Prostate gland (tissue), 2 donors: ENCODE data around the gene CHFR.

ENCODE experiments used
- CTCF ChIP-seq, 4 experiments: fragments of 200-600 bp in 2 of 4; fragments of 450-650 bp in 2 of 4; sonication (generic) in 2 of 4; IDR thresholded peaks; 1 replicate in 3 of 4; 2 replicates in 1 of 4; pipeline ENCODE4 v1.5.1; 2016 to 2019; ENCODE audit warnings: antibody characterized with exemption in 4 of 4, mild to moderate bottlenecking in 2 of 4, moderate library complexity in 2 of 4
- POLR2A ChIP-seq: fragments of 450-650 bp; IDR thresholded peaks from one replicate; pipeline ENCODE4 v1.6.1; 2016; ENCODE audit warnings: antibody characterized with exemption, mild to moderate bottlenecking
- POLR2AphosphoS5 ChIP-seq: sonication (generic); formaldehyde crosslinking; IDR thresholded peaks from one replicate; pipeline ENCODE4 v1.6.1; 2017; ENCODE audit warnings: antibody characterized with exemption

DNA sequence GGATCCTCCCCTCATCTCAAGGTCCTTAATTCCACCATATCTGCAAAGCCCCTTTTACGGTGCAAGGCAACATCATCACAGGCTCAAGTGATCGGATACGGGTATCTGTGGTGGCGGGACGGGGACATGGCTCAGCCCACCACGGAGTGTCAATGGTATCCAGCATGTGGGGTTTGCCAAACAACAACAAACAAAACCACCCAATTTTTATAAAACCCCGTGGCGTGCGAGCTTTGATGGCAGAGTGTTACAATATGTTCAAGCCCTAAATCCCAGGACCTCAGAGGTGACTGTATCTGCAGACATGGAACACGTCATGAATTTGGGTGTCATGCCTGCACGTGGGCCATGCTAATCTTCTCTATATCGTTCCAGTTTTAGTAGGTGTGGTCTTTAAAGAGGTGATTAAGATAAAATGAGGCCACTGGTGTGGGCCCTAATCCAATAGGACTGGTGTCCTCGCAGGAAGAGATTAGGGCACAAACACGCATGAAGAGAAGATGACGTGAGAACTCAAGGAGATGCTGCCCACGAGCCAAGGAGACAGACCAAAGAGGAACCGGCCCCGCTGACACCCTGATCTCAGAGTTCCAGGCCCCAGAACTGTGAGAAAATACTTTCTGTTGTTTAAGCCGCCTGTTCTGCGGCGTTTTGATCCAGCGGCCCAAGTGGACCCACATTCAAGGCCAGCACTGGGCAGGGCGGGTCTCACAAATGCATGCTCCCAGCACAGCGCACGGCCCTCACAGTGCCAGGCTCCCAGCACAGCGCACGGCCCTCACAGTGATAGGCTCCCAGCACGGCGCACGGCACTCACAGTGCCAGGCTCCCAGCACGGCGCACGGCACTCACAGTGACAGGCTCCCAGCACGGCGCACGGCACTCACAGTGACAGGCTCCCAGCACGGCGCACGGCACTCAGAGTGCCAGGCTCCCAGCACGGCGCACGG is 52.1 kb downstream of the CHFR start:
- TF ChIP-seq CTCF (IDR thresholded peaks at IDR 0.05) (no peak), POLR2A (no peak), POLR2AphosphoS5 (no peak)
